Osteoblast (primary cell): ENCODE results near the gene YES1. TPM values are rescaled to one million over a fixed set of nuclear protein-coding genes. Genes with fewer than 3 reads are reported as not detected.

Experiments used
- DNase-seq: peaks from one replicate; pipeline ENCODE4 v3.0.0; 2011; ENCODE audit warnings: low spot score, mixed read lengths; ENCODE audit not compliant: insufficient read length; ENCODE audit errors: missing footprints
- H2AFZ ChIP-seq: 2 replicates; pipeline ENCODE4 v1.6.0; 2011; ENCODE audit warnings: mild to moderate bottlenecking, low read length
- H3K27ac ChIP-seq: 2 replicates; pipeline ENCODE4 v1.5.1; 2011; ENCODE audit warnings: mild to moderate bottlenecking, low read depth, low read length, moderate library complexity
- H3K27me3 ChIP-seq: 2 replicates; pipeline ENCODE4 v1.6.0; 2012; ENCODE audit warnings: mild to moderate bottlenecking, control low read depth, inconsistent platforms, low read length, moderate library complexity; ENCODE audit not compliant: insufficient read depth
- H3K36me3 ChIP-seq: 2 replicates; pipeline ENCODE4 v1.5.1; 2011; ENCODE audit warnings: mild to moderate bottlenecking, low read length, control low read depth, moderate library complexity; ENCODE audit not compliant: insufficient read depth
- H3K4me1 ChIP-seq: 2 replicates; pipeline ENCODE4 v1.5.1; 2011; ENCODE audit warnings: mild to moderate bottlenecking, low read length, control low read depth, moderate library complexity; ENCODE audit not compliant: insufficient read depth
- H3K4me2 ChIP-seq: 2 replicates; pipeline ENCODE4 v1.6.0; 2011; ENCODE audit warnings: mild to moderate bottlenecking, low read length; ENCODE audit not compliant: insufficient read depth
- H3K4me3 ChIP-seq: fragments of 200-600 bp; sonication (generic); 3 replicates; pipeline ENCODE4 v1.5.1; 2012; ENCODE audit warnings: mild to moderate bottlenecking, low read length, inconsistent platforms; ENCODE audit not compliant: insufficient read depth
- H3K79me2 ChIP-seq: 2 replicates; pipeline ENCODE4 v1.6.0; 2012; ENCODE audit warnings: mild to moderate bottlenecking, low read length, control low read depth, inconsistent platforms; ENCODE audit not compliant: insufficient read depth
- H3K9me3 ChIP-seq: 2 replicates; pipeline ENCODE4 v1.5.1; 2011; ENCODE audit warnings: low read depth, low read length, control low read depth
- H4K20me1 ChIP-seq: 2 replicates; pipeline ENCODE4 v1.6.0; 2012; ENCODE audit warnings: mild to moderate bottlenecking, low read length, control low read depth; ENCODE audit not compliant: insufficient read depth
- total RNA-seq: library from RNA; depleted of rRNA; stranded (reverse); fragments of >200 nt; gene quantifications from 2 replicates; pipeline ENCODE4 v1.2.3, GENCODE V29; 2012
- TF ChIP-seq, protein P1 (sequence below): IDR thresholded peaks from 2 replicates; pipeline ENCODE4 v1.5.1; 2011; ENCODE audit warnings: mild to moderate bottlenecking, low read depth, low read length, moderate library complexity; ENCODE audit errors: extremely low read depth

The YES1 gene
- total RNA-seq, 1 donor, result 99.5 TPM

GRCh38 chr18:808502-808901 lies 3.5 kb downstream of the YES1 start:
- Histone ChIP-seq H3K4me2 (peak overlapping the region; percentile 44), H3K27me3 (no peaks in the 10 kb centered on the region), H3K36me3 (no peaks in the 10 kb centered on the region), H3K27ac (no peak overlapping the region), H2AFZ (no peak overlapping the region), H3K4me3 (no peak overlapping the region), H4K20me1 (peaks cover 39% of the 10 kb centered on the region), H3K4me1 (peaks cover 26% of the 10 kb centered on the region), H3K79me2 (peaks cover 82% of the 10 kb centered on the region), H3K9me3 (no peaks in the 10 kb centered on the region)
- peak; percentile 58 for DNase-seq
- TF ChIP-seq, protein P1, sequence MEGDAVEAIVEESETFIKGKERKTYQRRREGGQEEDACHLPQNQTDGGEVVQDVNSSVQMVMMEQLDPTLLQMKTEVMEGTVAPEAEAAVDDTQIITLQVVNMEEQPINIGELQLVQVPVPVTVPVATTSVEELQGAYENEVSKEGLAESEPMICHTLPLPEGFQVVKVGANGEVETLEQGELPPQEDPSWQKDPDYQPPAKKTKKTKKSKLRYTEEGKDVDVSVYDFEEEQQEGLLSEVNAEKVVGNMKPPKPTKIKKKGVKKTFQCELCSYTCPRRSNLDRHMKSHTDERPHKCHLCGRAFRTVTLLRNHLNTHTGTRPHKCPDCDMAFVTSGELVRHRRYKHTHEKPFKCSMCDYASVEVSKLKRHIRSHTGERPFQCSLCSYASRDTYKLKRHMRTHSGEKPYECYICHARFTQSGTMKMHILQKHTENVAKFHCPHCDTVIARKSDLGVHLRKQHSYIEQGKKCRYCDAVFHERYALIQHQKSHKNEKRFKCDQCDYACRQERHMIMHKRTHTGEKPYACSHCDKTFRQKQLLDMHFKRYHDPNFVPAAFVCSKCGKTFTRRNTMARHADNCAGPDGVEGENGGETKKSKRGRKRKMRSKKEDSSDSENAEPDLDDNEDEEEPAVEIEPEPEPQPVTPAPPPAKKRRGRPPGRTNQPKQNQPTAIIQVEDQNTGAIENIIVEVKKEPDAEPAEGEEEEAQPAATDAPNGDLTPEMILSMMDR, result no peak

GRCh38 chr18:808086-808485 lies 4.0 kb downstream of the YES1 start:
- DNase-seq, result peak; percentile 87
- peak overlapping the region; percentile 44 for H3K4me2 ChIP-seq
- peaks cover 87% of the 10 kb centered on the region for H3K79me2 ChIP-seq
- H3K4me3 ChIP-seq, result no peak overlapping the region
- H3K9me3 ChIP-seq, result no peaks in the 10 kb centered on the region
- TF ChIP-seq, protein P1, result no peak
- no peak overlapping the region for H3K27ac ChIP-seq
- no peaks in the 10 kb centered on the region for H3K36me3 ChIP-seq
- peaks cover 26% of the 10 kb centered on the region for H3K4me1 ChIP-seq
- peaks cover 43% of the 10 kb centered on the region for H4K20me1 ChIP-seq
- no peak overlapping the region for H2AFZ ChIP-seq
- H3K27me3 ChIP-seq, result no peaks in the 10 kb centered on the region

- Histone ChIP-seq H3K4me2 (peak overlapping the region; percentile 32), H3K27me3 (no peaks in the 10 kb centered on the region)
Observed at GRCh38 chr18:805755-806110, 6.3 kb downstream of the YES1 start.

GRCh38 chr18:805008-805754 lies 6.9 kb downstream of the YES1 start:
- peak; percentile 62 for DNase-seq
- no peak overlapping the region for H3K4me3 ChIP-seq
- peaks cover 46% of the 10 kb centered on the region for H4K20me1 ChIP-seq

More at GRCh38 chr18:805755-806110, 6.3 kb downstream of the YES1 start:
- no peak overlapping the region for H2AFZ ChIP-seq
- no peak overlapping the region for H3K27ac ChIP-seq
- H3K79me2 ChIP-seq, result peaks cover 97% of the 10 kb centered on the region
- no peaks in the 10 kb centered on the region for H3K9me3 ChIP-seq
- no peak for DNase-seq
- no peak overlapping the region for H3K4me3 ChIP-seq
- TF ChIP-seq, protein P1, result no peak
- H3K36me3 ChIP-seq, result no peaks in the 10 kb centered on the region
- peaks cover 50% of the 10 kb centered on the region for H4K20me1 ChIP-seq
- H3K4me1 ChIP-seq, result peaks cover 22% of the 10 kb centered on the region

More at GRCh38 chr18:805008-805754, 6.9 kb downstream of the YES1 start:
- Histone ChIP-seq H3K79me2 (peaks cover 97% of the 10 kb centered on the region), H3K4me1 (peaks cover 17% of the 10 kb centered on the region), H3K27me3 (no peaks in the 10 kb centered on the region), H3K36me3 (no peaks in the 10 kb centered on the region), H3K4me2 (peak overlapping the region; percentile 32), H3K9me3 (no peaks in the 10 kb centered on the region), H2AFZ (no peak overlapping the region), H3K27ac (no peak overlapping the region)
- TF ChIP-seq, protein P1, result no peak
